HG03280 (cell line): ENCODE data around the gene OTOF.

Source experiments
- ATAC-seq: cut with Tn5 transposase; IDR thresholded peaks from one replicate; pipeline ENCODE4 v1.9.1; 2021; ENCODE audit warnings: mild to moderate bottlenecking, moderate library complexity; ENCODE audit not compliant: unreplicated experiment

OTOF gene

GRCh38 chr2:26466662-26467310 lies 11.1 kb downstream of the OTOF start:
- no peak for ATAC-seq

- no peak for ATAC-seq
These were observed 11.9 kb downstream of the OTOF start for GRCh38 chr2:26465981-26466471.

GRCh38 chr2:26465266-26465925 lies 12.5 kb downstream of the OTOF start:
- no peak for ATAC-seq

- no peak for ATAC-seq
These were observed 13.3 kb downstream of the OTOF start for GRCh38 chr2:26464390-26465265.

- ATAC-seq: no peak
These were observed 14.4 kb downstream of the OTOF start for GRCh38 chr2:26463244-26464192.

- ATAC-seq: no peak
These were observed 15.2 kb downstream of the OTOF start for GRCh38 chr2:26462511-26463243.

- ATAC-seq: no peak
These were observed 15.8 kb downstream of the OTOF start for GRCh38 chr2:26462100-26462499.

- no peak for ATAC-seq
These were observed 16.3 kb downstream of the OTOF start for GRCh38 chr2:26461601-26462023.

GRCh38 chr2:26460613-26461031 lies 17.3 kb downstream of the OTOF start:
- no peak for ATAC-seq

- ATAC-seq: no peak
These were observed 17.8 kb downstream of the OTOF start for GRCh38 chr2:26459991-26460612.

GRCh38 chr2:26458365-26459042 lies 19.4 kb downstream of the OTOF start:
- no peak for ATAC-seq

GRCh38 chr2:26457695-26458364 lies 20.1 kb downstream of the OTOF start:
- ATAC-seq: no peak

- ATAC-seq: no peak
These were observed 20.7 kb downstream of the OTOF start for GRCh38 chr2:26457251-26457666.

- ATAC-seq: no peak
These were observed 21.3 kb downstream of the OTOF start for GRCh38 chr2:26456440-26457250.

- ATAC-seq: no peak
These were observed 22.1 kb downstream of the OTOF start for GRCh38 chr2:26455670-26456439.

- no peak for ATAC-seq
These were observed 22.8 kb downstream of the OTOF start for GRCh38 chr2:26455037-26455669.
